ENCODE results near the gene PHF21B.
A peak's percentile ranks its signal among the peaks of the same experiment; 100 is the strongest.

PHF21B gene

GRCh38 chr22:44885806-44886360, 123.9 kb downstream of the PHF21B start:
- peak; percentile 17 for DNase-seq (ENCODE audit: low spot score)
- no peak for TF ChIP-seq CTCF (IDR thresholded peaks at IDR 0.05; ENCODE audit: borderline replicate concordance, control extremely low read depth, extremely low read depth, insufficient read depth, missing control alignments)
- in situ Hi-C loops (cut with MboI; ENCODE audit: low sequenced_read_pairs, unreplicated experiment), result no loop called here

- no peak for TF ChIP-seq CTCF (IDR thresholded peaks at IDR 0.05; ENCODE audit: borderline replicate concordance, control extremely low read depth, extremely low read depth, insufficient read depth, missing control alignments)
- in situ Hi-C loops (cut with MboI; ENCODE audit: low sequenced_read_pairs, unreplicated experiment), result no loop called here
- peak; percentile 17 for DNase-seq (ENCODE audit: low spot score)
Observed at GRCh38 chr22:44884968-44885805, 124.6 kb downstream of the PHF21B start.

- TF ChIP-seq CTCF (IDR thresholded peaks at IDR 0.05; ENCODE audit: borderline replicate concordance, control extremely low read depth, extremely low read depth, insufficient read depth, missing control alignments), result no peak
- DNase-seq (ENCODE audit: low spot score), result no peak
- in situ Hi-C loops (cut with MboI; ENCODE audit: low sequenced_read_pairs, unreplicated experiment), result no loop called here
Observed at GRCh38 chr22:44884562-44884961, 125.2 kb downstream of the PHF21B start.

GRCh38 chr22:44883011-44883421, 126.8 kb downstream of the PHF21B start:
- peak; percentile 16 for DNase-seq (ENCODE audit: low spot score)
- TF ChIP-seq CTCF (IDR thresholded peaks at IDR 0.05; ENCODE audit: borderline replicate concordance, control extremely low read depth, extremely low read depth, insufficient read depth, missing control alignments), result no peak
- in situ Hi-C loops (cut with MboI; ENCODE audit: low sequenced_read_pairs, unreplicated experiment), result no loop called here

- in situ Hi-C loops (cut with MboI; ENCODE audit: low sequenced_read_pairs, unreplicated experiment), result no loop called here
- peak; percentile 22 for DNase-seq (ENCODE audit: low spot score)
- no peak for TF ChIP-seq CTCF (IDR thresholded peaks at IDR 0.05; ENCODE audit: borderline replicate concordance, control extremely low read depth, extremely low read depth, insufficient read depth, missing control alignments)
Observed at GRCh38 chr22:44882226-44882905, 127.4 kb downstream of the PHF21B start.

- no peak for DNase-seq (ENCODE audit: low spot score)
- in situ Hi-C loops (cut with MboI; ENCODE audit: low sequenced_read_pairs, unreplicated experiment), result no loop called here
- no peak for TF ChIP-seq CTCF (IDR thresholded peaks at IDR 0.05; ENCODE audit: borderline replicate concordance, control extremely low read depth, extremely low read depth, insufficient read depth, missing control alignments)
Observed at GRCh38 chr22:44881624-44882023, 128.2 kb downstream of the PHF21B start.

All from GM13976 (cell line).